HepG2 (cell line): Measurements from ENCODE around the gene SIK3. TPM values are rescaled to one million over a fixed set of nuclear protein-coding genes. Genes with fewer than 3 reads are reported as not detected.

Experiments
- ATAC-seq: fragments of 200-7000 bp; cut with Tn5 transposase; 3 replicates; pipeline ENCODE4 v1.9.1; 2020; ENCODE audit warnings: mild to moderate bottlenecking, moderate library complexity
- BruUV-seq: library from RNA; stranded (reverse); fragments of 400-500 nt; replicated peaks from 2 replicates; lab custom pipeline; 2021; lab: Mats Ljungman, UMichigan
- CTCF ChIA-PET: fragments of 300-600 bp; formaldehyde crosslinking; extraction: SDS; loops from one replicate; lab custom pipeline; 2021; ENCODE audit warnings: low total read pairs, inconsistent platforms, low intra/inter-chr PET ratio; lab: Yijun Ruan, JAX
- POLR2A ChIA-PET: fragments of 350-600 bp; sonication (Branson Sonifier 250); formaldehyde crosslinking; loops from one replicate; lab custom pipeline; 2020; ENCODE audit warnings: antibody characterized with exemption, inconsistent platforms; lab: Yijun Ruan, JAX
- DNase-seq: peaks from one replicate; pipeline ENCODE4 v3.0.0-alpha.2; 2015; ENCODE audit warnings: low spot score
- FAIRE-seq: peaks from 3 replicates; lab custom pipeline; 2011; peaks lifted over from hg19 to GRCh38; lab: Jason Lieb, UNC
- H2AFZ ChIP-seq: one replicate; pipeline ENCODE4 v1.6.1; 2011; ENCODE audit warnings: low read length, inconsistent platforms
- H3K27ac ChIP-seq: fragments of 300-600 bp; 3 replicates; pipeline ENCODE4 v1.8.0; 2011; ENCODE audit warnings: mixed run types, mild to moderate bottlenecking, mixed read lengths, low read length, inconsistent platforms; ENCODE audit not compliant: insufficient read depth; ENCODE audit errors: extremely low read length
- H3K27me3 ChIP-seq, 2 experiments: fragments of 200-600 bp in 1 of 2; 2 replicates in 1 of 2; 3 replicates in 1 of 2; pipeline versions ENCODE4 v1.6.0 to v1.8.0; 2011; ENCODE audit warnings: low read length in 2 of 2, mild to moderate bottlenecking in 2 of 2, moderate library complexity in 2 of 2, inconsistent platforms in 1 of 2; ENCODE audit not compliant: insufficient read depth in 2 of 2, control insufficient read depth in 1 of 2
- H3K36me3 ChIP-seq, 2 experiments: fragments of 200-600 bp in 1 of 2; replicated peaks in 1 of 2; 2 replicates in 1 of 2; 3 replicates in 1 of 2; pipeline versions ENCODE4 v1.5.1 to v1.8.0; 2011; ENCODE audit warnings: low read length in 2 of 2, inconsistent platforms in 1 of 2; ENCODE audit not compliant: insufficient read depth in 2 of 2, control insufficient read depth in 1 of 2
- H3K4me1 ChIP-seq: 2 replicates; pipeline ENCODE4 v1.5.1; 2012; ENCODE audit warnings: low read length, inconsistent platforms; ENCODE audit not compliant: insufficient read depth
- H3K4me2 ChIP-seq: 2 replicates; pipeline ENCODE4 v1.6.0; 2011; ENCODE audit warnings: low read depth, low read length, inconsistent platforms
- H3K4me3 ChIP-seq, 3 experiments: fragments of 200-600 bp in 1 of 3; sonication (generic), shearing (Covaris generic) in 1 of 3; replicated peaks in 1 of 3; 2 replicates each; pipeline ENCODE4 v1.5.1; 2011 to 2016; ENCODE audit warnings: low read length in 3 of 3, inconsistent platforms in 2 of 3, low read depth in 2 of 3, mild to moderate bottlenecking in 2 of 3, control low read depth in 1 of 3, mixed read lengths in 1 of 3; ENCODE audit not compliant: insufficient read depth in 1 of 3
- H3K79me2 ChIP-seq: one replicate; pipeline ENCODE4 v1.6.1; 2011; ENCODE audit warnings: low read length, inconsistent platforms; ENCODE audit not compliant: insufficient read depth
- H3K9ac ChIP-seq: 2 replicates; pipeline ENCODE4 v1.6.0; 2011; ENCODE audit warnings: mild to moderate bottlenecking, low read depth, low read length, inconsistent platforms; ENCODE audit not compliant: insufficient read depth
- H3K9me3 ChIP-seq: 2 replicates; pipeline ENCODE4 v1.5.1; 2012; ENCODE audit warnings: mild to moderate bottlenecking, low read length
- H4K20me1 ChIP-seq: 2 replicates; pipeline ENCODE4 v1.6.0; 2011; ENCODE audit warnings: inconsistent platforms, mild to moderate bottlenecking, low read length, moderate library complexity; ENCODE audit not compliant: insufficient read depth
- ATAD3A ChIP-seq: sonication (generic); formaldehyde crosslinking; IDR thresholded peaks from 2 replicates; pipeline ENCODE4 v1.4.0; 2020; ENCODE audit warnings: missing genetic modification reagents
- CBFB ChIP-seq: sonication (generic); formaldehyde crosslinking; IDR thresholded peaks from 2 replicates; pipeline ENCODE4 v1.4.0; 2020; ENCODE audit warnings: missing genetic modification reagents
- HDAC2 ChIP-seq: sonication (generic); formaldehyde crosslinking; IDR thresholded peaks from 2 replicates; pipeline ENCODE4 v1.4.0; 2020; ENCODE audit warnings: missing genetic modification reagents
- KAT2B ChIP-seq: fragments of 150-350 bp; IDR thresholded peaks from 2 replicates; pipeline ENCODE4 v1.6.1; 2014; ENCODE audit warnings: low read depth, low read length, borderline replicate concordance
- NKX3-1 ChIP-seq: sonication (generic); formaldehyde crosslinking; IDR thresholded peaks from 2 replicates; pipeline ENCODE4 v1.5.0; 2020; ENCODE audit warnings: missing genetic modification reagents
- PHF8 ChIP-seq: sonication (generic); formaldehyde crosslinking; IDR thresholded peaks from 2 replicates; pipeline ENCODE4 v1.5.0; 2020; ENCODE audit warnings: missing genetic modification reagents
- REXO4 ChIP-seq: sonication (generic); formaldehyde crosslinking; IDR thresholded peaks from 2 replicates; pipeline ENCODE4 v1.8.0; 2022; ENCODE audit warnings: missing genetic modification reagents, mild to moderate bottlenecking, borderline replicate concordance
- TCF7L2 ChIP-seq: IDR thresholded peaks from 2 replicates; pipeline ENCODE4 v1.6.1; 2011; ENCODE audit warnings: mild to moderate bottlenecking, low read depth, low read length, moderate library complexity
- TEAD3 ChIP-seq: optimal IDR thresholded peaks from 2 replicates; pipeline ENCODE3; 2016; ENCODE audit warnings: borderline replicate concordance
- ZNF205 ChIP-seq: IDR thresholded peaks from 2 replicates; pipeline ENCODE4 v1.6.1; 2018; ENCODE audit warnings: missing biosample characterization, missing genetic modification reagents
- ZNF33A ChIP-seq: sonication (generic); formaldehyde crosslinking; IDR thresholded peaks from 2 replicates; pipeline ENCODE4 v1.5.1; 2020; ENCODE audit warnings: missing genetic modification reagents, mild to moderate bottlenecking, moderate library complexity, borderline replicate concordance
- ZNF550 ChIP-seq: sonication (generic); formaldehyde crosslinking; IDR thresholded peaks from 2 replicates; pipeline ENCODE4 v1.4.0; 2020; ENCODE audit warnings: mild to moderate bottlenecking, missing genetic modification reagents, borderline replicate concordance
- ZNF563 ChIP-seq: sonication (generic); formaldehyde crosslinking; IDR thresholded peaks from 2 replicates; pipeline ENCODE4 v1.8.0; 2022; ENCODE audit warnings: mild to moderate bottlenecking, moderate library complexity, missing genetic modification reagents
- ZNF713 ChIP-seq: sonication (generic); formaldehyde crosslinking; IDR thresholded peaks from 2 replicates; pipeline ENCODE4 v1.4.0; 2020; ENCODE audit warnings: mild to moderate bottlenecking, missing genetic modification reagents
- ZNF75D ChIP-seq: sonication (generic); formaldehyde crosslinking; IDR thresholded peaks from 2 replicates; pipeline ENCODE4 v1.8.1; 2023; ENCODE audit warnings: missing genetic modification reagents, mild to moderate bottlenecking, borderline replicate concordance
- ZNF776 ChIP-seq: sonication (generic); formaldehyde crosslinking; IDR thresholded peaks from 2 replicates; pipeline ENCODE4 v1.4.0; 2020; ENCODE audit warnings: mild to moderate bottlenecking, missing genetic modification reagents
- WGBS: methylation state at CpG from one replicate; pipeline ENCODE4 v1.1.6; 2017; ENCODE audit warnings: low lambda C conversion rate; 5-methylcytosine and 5-hydroxymethylcytosine counted together
- in situ Hi-C: cut with HindIII; loops from 2 replicates; pipeline ENCODE4 v1.10.0; 2017; ENCODE audit warnings: low pct_unique_long_range_greater_than_20kb; ENCODE audit not compliant: extremely low pct_ligation_motif_present
- intact Hi-C: fragments of 100-400 bp; cut with micrococcal nuclease; formaldehyde crosslinking; loops from one replicate; pipeline ENCODE4 v1.10.0; 2022; ENCODE audit not compliant: unreplicated experiment
- polyA plus RNA-seq, 8 experiments: library from polyadenylated mRNA; depleted of rRNA in 3 of 8; stranded (reverse) in 7 of 8; unstranded in 1 of 8; fragments of >200 nt; fragmentation: Illumina TruSeq in 4 of 8; extraction: Trizol in 4 of 8; gene quantifications; 2 replicates each; pipeline versions ENCODE4 v1.2.1 to v1.2.3, GENCODE V29; 2011 to 2016; ENCODE audit warnings: low read depth in 4 of 8, missing spikeins in 1 of 8, mixed read lengths in 1 of 8; ENCODE audit not compliant: insufficient read depth in 1 of 8
- total RNA-seq, 5 experiments: library from RNA; depleted of rRNA; stranded (reverse); fragments of >200 nt; fragmentation: Illumina TruSeq; extraction: Trizol; gene quantifications; 2 replicates each; pipeline ENCODE4 v1.2.3, GENCODE V29; 2016; ENCODE audit warnings: low read depth in 1 of 5
- TF ChIP-seq, protein P1 (sequence below): sonication (generic); formaldehyde crosslinking; IDR thresholded peaks from 2 replicates; pipeline ENCODE4 v1.4.0; 2020; ENCODE audit warnings: missing genetic modification reagents

SIK3 gene
- total and polyA plus RNA-seq, 2 of the 13 experiments (the other 11 are each of a cell fraction or from before 2014, with no cell fraction given): 5.7 to 9.8 TPM

DNA sequence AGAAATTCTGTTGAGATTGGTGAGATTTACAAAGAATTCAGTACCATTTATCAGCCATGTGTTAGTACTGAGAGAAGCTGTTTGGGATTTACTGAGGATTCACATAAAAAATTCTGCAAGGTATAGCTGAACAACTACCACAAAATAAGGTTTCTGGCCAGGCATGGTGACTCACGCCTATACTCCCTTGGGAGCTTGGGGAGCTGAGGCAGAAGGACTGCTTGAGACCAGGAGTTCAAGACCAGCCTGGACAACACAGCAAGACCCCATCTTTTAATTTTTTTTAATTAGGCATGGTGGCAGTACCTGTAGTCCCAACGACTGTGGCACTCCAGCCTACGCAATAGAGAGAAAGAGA lies 86.7 kb downstream of the SIK3 start:
- H3K9ac ChIP-seq: no peak overlapping the region
- H2AFZ ChIP-seq: no peak overlapping the region
- intact Hi-C loops: no loop called here
- TF ChIP-seq CBFB (no peak), TCF7L2 (no peak), REXO4 (CRISPR knock-in tag) (no peak), ZNF550 (CRISPR knock-in tag) (no peak), ZNF205 (no peak), NKX3-1 (CRISPR knock-in tag) (no peak), PHF8 (CRISPR knock-in tag) (no peak), ZNF776 (CRISPR knock-in tag) (no peak), KAT2B (no peak)
- no peaks in the 10 kb centered on the region for H3K9me3 ChIP-seq
- ChIA-PET CTCF (no interaction called here), POLR2A (no interaction called here)
- no peak overlapping the region for H3K4me2 ChIP-seq
- DNase-seq: no peak
- peaks cover 0 to 1% of the 10 kb centered on the region in 2 experiments; a peak in 1 of 5 replicates for H3K36me3 ChIP-seq
- BruUV-seq: no TSS peak
- H3K4me3 ChIP-seq: no peak overlapping the region
- FAIRE-seq: no peak
- peaks cover 10% of the 10 kb centered on the region for H3K79me2 ChIP-seq
- 95% methylated on average over 3 of the region's 3 CpGs for WGBS
- ATAC-seq: no peak
- in situ Hi-C loops: no loop called here
- H3K4me1 ChIP-seq: no peaks in the 10 kb centered on the region
- peaks cover 9% of the 10 kb centered on the region; the same call in 1 of the 2 replicates for H4K20me1 ChIP-seq
- no peaks in the 10 kb centered on the region for H3K27me3 ChIP-seq
- no peak overlapping the region for H3K27ac ChIP-seq

DNA sequence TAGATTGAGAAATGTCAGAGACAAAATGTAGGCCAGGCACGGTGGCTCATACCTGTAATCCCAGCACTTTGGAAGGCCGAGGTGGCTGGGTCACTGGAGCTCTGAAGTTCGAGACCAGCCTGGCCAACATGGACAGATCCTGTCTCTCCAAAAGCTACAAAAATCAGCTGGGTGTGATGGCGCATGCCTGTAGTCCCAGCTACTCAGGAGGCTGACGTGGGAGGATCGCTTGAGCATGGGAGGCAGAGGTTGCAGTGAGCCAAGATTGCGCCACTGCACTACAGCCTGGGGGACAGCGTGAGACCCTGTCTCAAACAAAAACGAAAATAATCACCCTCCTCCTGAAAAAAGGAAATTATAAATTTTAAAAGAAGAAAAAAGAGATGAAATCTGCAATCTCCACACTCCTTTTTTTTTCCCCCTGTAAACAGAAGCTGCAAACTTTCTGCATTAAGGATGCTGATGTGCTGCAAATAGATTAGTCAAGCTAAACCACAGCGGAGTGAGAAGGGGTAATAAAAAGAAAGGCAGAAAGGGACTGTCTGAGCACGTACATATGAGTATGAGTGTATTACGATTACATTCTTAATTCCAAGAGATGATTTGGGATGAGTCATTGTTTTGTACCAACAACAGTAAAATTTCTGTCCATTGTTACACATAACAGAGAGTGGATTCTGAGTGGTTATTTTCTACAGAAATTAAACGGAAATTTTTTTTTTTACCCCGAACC lies 87.3 kb downstream of the SIK3 start:
- POLR2A ChIA-PET: no interaction called here
- DNase-seq: no peak
- peaks cover 0 to 1% of the 10 kb centered on the region in 2 experiments; a peak in 1 of 5 replicates for H3K36me3 ChIP-seq
- no peak overlapping the region for H3K27ac ChIP-seq
- no peaks in the 10 kb centered on the region for H3K27me3 ChIP-seq
- intact Hi-C loops: no loop called here
- FAIRE-seq: no peak
- H3K9ac ChIP-seq: no peak overlapping the region
- H3K79me2 ChIP-seq: peaks cover 10% of the 10 kb centered on the region
- H3K4me1 ChIP-seq: no peaks in the 10 kb centered on the region
- no peak overlapping the region for H2AFZ ChIP-seq
- no peak for ATAC-seq
- H4K20me1 ChIP-seq: peaks cover 9% of the 10 kb centered on the region; the same call in 1 of the 2 replicates
- WGBS: 96% methylated on average over 14 of the region's 14 CpGs
- in situ Hi-C loops: no loop called here
- CTCF ChIA-PET: no interaction called here
- BruUV-seq: no TSS peak
- no peak overlapping the region for H3K4me2 ChIP-seq
- no peaks in the 10 kb centered on the region for H3K9me3 ChIP-seq
- H3K4me3 ChIP-seq: no peak overlapping the region
- TF ChIP-seq, protein P1, sequence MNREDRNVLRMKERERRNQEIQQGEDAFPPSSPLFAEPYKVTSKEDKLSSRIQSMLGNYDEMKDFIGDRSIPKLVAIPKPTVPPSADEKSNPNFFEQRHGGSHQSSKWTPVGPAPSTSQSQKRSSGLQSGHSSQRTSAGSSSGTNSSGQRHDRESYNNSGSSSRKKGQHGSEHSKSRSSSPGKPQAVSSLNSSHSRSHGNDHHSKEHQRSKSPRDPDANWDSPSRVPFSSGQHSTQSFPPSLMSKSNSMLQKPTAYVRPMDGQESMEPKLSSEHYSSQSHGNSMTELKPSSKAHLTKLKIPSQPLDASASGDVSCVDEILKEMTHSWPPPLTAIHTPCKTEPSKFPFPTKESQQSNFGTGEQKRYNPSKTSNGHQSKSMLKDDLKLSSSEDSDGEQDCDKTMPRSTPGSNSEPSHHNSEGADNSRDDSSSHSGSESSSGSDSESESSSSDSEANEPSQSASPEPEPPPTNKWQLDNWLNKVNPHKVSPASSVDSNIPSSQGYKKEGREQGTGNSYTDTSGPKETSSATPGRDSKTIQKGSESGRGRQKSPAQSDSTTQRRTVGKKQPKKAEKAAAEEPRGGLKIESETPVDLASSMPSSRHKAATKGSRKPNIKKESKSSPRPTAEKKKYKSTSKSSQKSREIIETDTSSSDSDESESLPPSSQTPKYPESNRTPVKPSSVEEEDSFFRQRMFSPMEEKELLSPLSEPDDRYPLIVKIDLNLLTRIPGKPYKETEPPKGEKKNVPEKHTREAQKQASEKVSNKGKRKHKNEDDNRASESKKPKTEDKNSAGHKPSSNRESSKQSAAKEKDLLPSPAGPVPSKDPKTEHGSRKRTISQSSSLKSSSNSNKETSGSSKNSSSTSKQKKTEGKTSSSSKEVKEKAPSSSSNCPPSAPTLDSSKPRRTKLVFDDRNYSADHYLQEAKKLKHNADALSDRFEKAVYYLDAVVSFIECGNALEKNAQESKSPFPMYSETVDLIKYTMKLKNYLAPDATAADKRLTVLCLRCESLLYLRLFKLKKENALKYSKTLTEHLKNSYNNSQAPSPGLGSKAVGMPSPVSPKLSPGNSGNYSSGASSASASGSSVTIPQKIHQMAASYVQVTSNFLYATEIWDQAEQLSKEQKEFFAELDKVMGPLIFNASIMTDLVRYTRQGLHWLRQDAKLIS: no peak
- TF ChIP-seq ZNF563 (CRISPR knock-in tag): no peak
- no peak for TF ChIP-seq TEAD3 (CRISPR knock-in tag)
- no peak for TF ChIP-seq ZNF33A
- TF ChIP-seq HDAC2 (CRISPR knock-in tag): no peak
- no peak for TF ChIP-seq ATAD3A (CRISPR knock-in tag)
- TF ChIP-seq ZNF75D (CRISPR knock-in tag): no peak
- TF ChIP-seq ZNF713 (CRISPR knock-in tag): no peak
